OCI-LY7 (cell line): ENCODE results near the gene FGF1. TPM values are rescaled to one million over a fixed set of nuclear protein-coding genes. Genes with fewer than 3 reads are reported as not detected.
A peak's percentile ranks its signal among the peaks of the same experiment; 100 is the strongest.

Experiments
- BruUV-seq: library from RNA; stranded (reverse); fragments of 400-500 nt; replicated peaks from 2 replicates; lab custom pipeline; 2021; lab: Mats Ljungman, UMichigan
- CTCF ChIA-PET: fragments of 300-600 bp; sonication (Branson Sonifier 250); formaldehyde crosslinking; loops from one replicate; lab custom pipeline; 2022; ENCODE audit warnings: antibody characterized with exemption; ENCODE audit not compliant: unreplicated experiment; lab: Charles Lee
- POLR2A ChIA-PET: fragments of 300-600 bp; sonication (Branson Sonifier 250); formaldehyde crosslinking; loops from one replicate; lab custom pipeline; 2022; ENCODE audit warnings: antibody characterized with exemption; lab: Charles Lee
- DNase-seq: peaks from one replicate; pipeline ENCODE4 v3.0.0-alpha.2; 2015; ENCODE audit warnings: low spot score
- H2AFZ ChIP-seq: fragments of 200-600 bp; sonication (generic), shearing (Covaris generic); 2 replicates; pipeline ENCODE4 v1.6.1; 2014; ENCODE audit warnings: mild to moderate bottlenecking, antibody characterized with exemption, low read length, moderate library complexity
- H3K27ac ChIP-seq: fragments of 200-600 bp; sonication (generic); 2 replicates; pipeline ENCODE4 v1.5.1; 2014; ENCODE audit warnings: mixed run types, low read depth, mild to moderate bottlenecking, moderate library complexity, low read length, inconsistent platforms; ENCODE audit not compliant: poor library complexity, severe bottlenecking
- H3K36me3 ChIP-seq: fragments of 200-600 bp; sonication (generic); 2 replicates; pipeline ENCODE4 v1.6.1; 2014; ENCODE audit warnings: mild to moderate bottlenecking, antibody characterized with exemption, low read length, moderate library complexity, mixed read lengths; ENCODE audit not compliant: insufficient read depth
- H3K4me1 ChIP-seq: fragments of 200-600 bp; sonication (generic); 2 replicates; pipeline ENCODE4 v1.5.1; 2014; ENCODE audit warnings: mild to moderate bottlenecking, low read length; ENCODE audit not compliant: insufficient read depth, poor library complexity, severe bottlenecking
- H3K4me2 ChIP-seq: fragments of 200-600 bp; sonication (generic); 2 replicates; pipeline ENCODE4 v1.6.1; 2014; ENCODE audit warnings: mild to moderate bottlenecking, low read length
- H3K4me3 ChIP-seq: fragments of 200-600 bp; sonication (generic); 2 replicates; pipeline ENCODE4 v1.5.1; 2014; ENCODE audit warnings: mild to moderate bottlenecking, low read depth, low read length; ENCODE audit not compliant: poor library complexity, severe bottlenecking
- H3K79me2 ChIP-seq: fragments of 200-600 bp; sonication (generic); 2 replicates; pipeline ENCODE4 v1.6.1; 2016; ENCODE audit warnings: low read depth, mild to moderate bottlenecking, low read length, moderate library complexity, mixed read lengths; ENCODE audit not compliant: insufficient read depth
- H3K9me2 ChIP-seq: fragments of 200-600 bp; sonication (generic); 2 replicates; pipeline ENCODE4 v1.6.1; 2016; ENCODE audit warnings: mild to moderate bottlenecking, low read length, mixed read lengths; ENCODE audit not compliant: insufficient read depth
- H3K9me3 ChIP-seq: fragments of 200-600 bp; sonication (generic); 2 replicates; pipeline ENCODE4 v1.6.1; 2014; ENCODE audit warnings: mild to moderate bottlenecking, mixed run types, low read length, mixed read lengths
- H4K20me1 ChIP-seq: fragments of 200-600 bp; sonication (generic); 2 replicates; pipeline ENCODE4 v1.6.1; 2014; ENCODE audit warnings: mild to moderate bottlenecking, antibody characterized with exemption, low read length, moderate library complexity, mixed read lengths; ENCODE audit not compliant: insufficient read depth
- EZH2phosphoT487 ChIP-seq: fragments of 200-600 bp; sonication (generic); IDR thresholded peaks from 2 replicates; pipeline ENCODE4 v1.6.1; 2018; ENCODE audit warnings: low read depth, borderline replicate concordance, mild to moderate bottlenecking, mixed run types, antibody characterized with exemption, low read length, moderate library complexity, mixed read lengths
- intact Hi-C: fragments of 100-400 bp; cut with micrococcal nuclease; formaldehyde crosslinking; loops from one replicate; pipeline ENCODE4 v1.10.0; 2022; ENCODE audit not compliant: unreplicated experiment
- total RNA-seq, 2 experiments: library from RNA; depleted of rRNA in 1 of 2; stranded (reverse); fragments of >200 nt in 1 of 2; shearing (Covaris generic) in 1 of 2; gene quantifications; 2 replicates each; pipeline ENCODE4 v1.2.3, GENCODE V29; 2014 to 2022
- TF ChIP-seq, protein P1 (sequence below): fragments of 200-600 bp; sonication (generic); conservative IDR thresholded peaks from 2 replicates; pipeline ENCODE4 v1.5.1; 2014; ENCODE audit warnings: mild to moderate bottlenecking, antibody characterized with exemption, low read length, moderate library complexity, mixed read lengths

Gene FGF1
- total RNA-seq, 2 experiments from 2014 or later, result not detected

DNA sequence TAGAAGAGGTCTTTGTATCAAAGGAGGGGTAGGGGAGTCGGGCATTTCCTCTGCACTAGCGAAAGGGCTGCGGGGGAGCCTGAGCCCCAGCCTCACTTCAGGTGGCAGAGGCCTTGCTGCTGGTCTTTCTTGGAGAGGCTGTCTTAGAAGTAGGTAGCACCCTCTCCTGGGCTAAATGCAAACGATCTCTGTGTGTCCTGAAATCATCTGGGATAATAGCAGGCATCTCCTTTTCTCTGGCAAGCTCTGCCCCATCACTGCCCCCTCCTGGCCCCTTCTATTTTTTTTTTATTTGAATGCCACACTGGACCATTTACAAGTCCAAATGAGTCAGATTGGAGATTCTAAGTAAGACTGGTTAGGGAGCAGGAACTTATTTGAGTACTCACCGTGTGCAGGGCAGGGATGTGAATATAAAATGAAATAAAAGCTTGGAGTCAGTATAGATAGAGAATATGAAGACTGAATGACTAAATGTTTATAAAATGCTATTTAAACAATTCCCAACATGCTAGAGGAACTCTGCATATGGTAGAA is 137.1 kb downstream of the FGF1 start:
- peak; percentile 20 for DNase-seq
- POLR2A ChIA-PET, result interaction anchor here (1.1 kb wide), 1 partner anchor 7 kb away, joined by 3 read pairs; no protein-coding TSS in a partner anchor
- no peak overlapping the region for H3K4me2 ChIP-seq

DNA sequence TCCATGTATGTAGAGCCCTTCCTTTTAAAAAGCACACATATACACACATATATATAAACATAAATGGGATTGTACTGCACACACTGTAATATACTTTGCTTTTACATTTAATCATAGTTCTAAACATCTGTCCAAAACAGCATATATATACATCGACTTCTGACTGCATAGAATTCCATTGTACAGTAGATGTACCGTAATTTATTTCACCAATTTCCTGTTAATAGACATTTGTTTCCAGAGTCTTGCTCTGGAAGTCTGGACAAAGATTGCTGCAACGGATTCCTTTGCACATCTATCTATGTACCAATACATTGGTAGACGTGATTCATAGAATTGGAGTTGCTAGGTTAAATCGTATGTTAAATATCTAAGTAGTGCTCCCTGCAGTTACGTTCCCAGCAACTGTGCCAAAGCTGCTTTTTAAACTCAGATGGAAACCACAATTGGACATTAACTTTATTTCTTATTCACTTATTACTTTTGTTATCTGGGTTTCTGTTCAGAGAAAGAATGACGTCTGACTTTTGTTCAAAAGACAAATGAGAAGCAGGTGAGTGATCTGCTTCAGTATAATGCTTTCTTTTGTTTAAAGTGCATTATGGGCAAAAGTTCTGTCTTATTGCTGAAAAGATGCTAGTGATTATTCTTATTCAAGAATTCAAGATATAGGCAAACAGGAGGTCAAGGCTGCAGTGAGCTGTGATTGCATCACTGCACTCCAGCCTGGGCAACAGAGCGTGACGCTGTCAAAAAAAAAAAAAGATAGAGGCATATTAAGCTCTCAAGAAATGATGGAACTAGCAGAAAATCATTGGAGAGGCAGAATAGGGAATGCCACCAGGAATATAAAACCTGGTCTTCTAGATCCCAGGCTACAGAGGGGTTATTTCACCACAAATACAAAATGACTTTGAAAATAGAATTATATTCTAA is 138.2 kb downstream of the FGF1 start:
- Histone ChIP-seq H2AFZ (no peak overlapping the region), H3K79me2 (no peaks in the 10 kb centered on the region), H4K20me1 (no peaks in the 10 kb centered on the region), H3K4me1 (no peaks in the 10 kb centered on the region), H3K9me3 (no peaks in the 10 kb centered on the region), H3K27ac (no peak overlapping the region), H3K9me2 (no peaks in the 10 kb centered on the region), H3K4me3 (no peak overlapping the region), H3K4me2 (no peak overlapping the region), H3K36me3 (no peaks in the 10 kb centered on the region)
- DNase-seq, result no peak
- ChIA-PET POLR2A (interaction anchor here (0.5 to 0.9 kb wide), 3 partner anchors 9 to 52 kb away, joined by 3 to 5 read pairs (median 3); no protein-coding TSS in a partner anchor), CTCF (no interaction called here)
- BruUV-seq, result no TSS peak
- intact Hi-C loops, result no loop called here
- TF ChIP-seq, protein P1, sequence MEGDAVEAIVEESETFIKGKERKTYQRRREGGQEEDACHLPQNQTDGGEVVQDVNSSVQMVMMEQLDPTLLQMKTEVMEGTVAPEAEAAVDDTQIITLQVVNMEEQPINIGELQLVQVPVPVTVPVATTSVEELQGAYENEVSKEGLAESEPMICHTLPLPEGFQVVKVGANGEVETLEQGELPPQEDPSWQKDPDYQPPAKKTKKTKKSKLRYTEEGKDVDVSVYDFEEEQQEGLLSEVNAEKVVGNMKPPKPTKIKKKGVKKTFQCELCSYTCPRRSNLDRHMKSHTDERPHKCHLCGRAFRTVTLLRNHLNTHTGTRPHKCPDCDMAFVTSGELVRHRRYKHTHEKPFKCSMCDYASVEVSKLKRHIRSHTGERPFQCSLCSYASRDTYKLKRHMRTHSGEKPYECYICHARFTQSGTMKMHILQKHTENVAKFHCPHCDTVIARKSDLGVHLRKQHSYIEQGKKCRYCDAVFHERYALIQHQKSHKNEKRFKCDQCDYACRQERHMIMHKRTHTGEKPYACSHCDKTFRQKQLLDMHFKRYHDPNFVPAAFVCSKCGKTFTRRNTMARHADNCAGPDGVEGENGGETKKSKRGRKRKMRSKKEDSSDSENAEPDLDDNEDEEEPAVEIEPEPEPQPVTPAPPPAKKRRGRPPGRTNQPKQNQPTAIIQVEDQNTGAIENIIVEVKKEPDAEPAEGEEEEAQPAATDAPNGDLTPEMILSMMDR, result no peak
- TF ChIP-seq EZH2phosphoT487, result no peak

More for the DNA sequence above, 137.1 kb downstream of the FGF1 start:
- CTCF ChIA-PET, result no interaction called here
- H3K9me3 ChIP-seq, result no peaks in the 10 kb centered on the region
- no peaks in the 10 kb centered on the region for H3K79me2 ChIP-seq
- no peak overlapping the region for H3K27ac ChIP-seq
- no TSS peak for BruUV-seq
- no peak for TF ChIP-seq EZH2phosphoT487
- TF ChIP-seq, protein P1, result peak; percentile 76
- no peaks in the 10 kb centered on the region for H3K9me2 ChIP-seq
- H3K36me3 ChIP-seq, result no peaks in the 10 kb centered on the region
- intact Hi-C loops, result loop anchor here (1.0 kb wide), 1 partner anchor 397 kb away; no protein-coding TSS in a partner anchor
- no peak overlapping the region for H3K4me3 ChIP-seq
- H4K20me1 ChIP-seq, result no peaks in the 10 kb centered on the region
- H2AFZ ChIP-seq, result no peak overlapping the region
- no peaks in the 10 kb centered on the region for H3K4me1 ChIP-seq
